Upper lobe of left lung (tissue), 4 donors: Measurements from ENCODE around the gene WIPI1.
"Not testable (repeated sequence)": the region's sequence is repeated elsewhere in the genome, so short reads cannot be mapped to it uniquely, and the experiment has no call there.

Experiments used
- CTCF ChIP-seq, 6 experiments: fragments of 450-650 bp in 4 of 6; fragments of 200-600 bp in 2 of 6; sonication (generic) in 2 of 6; IDR thresholded peaks; one replicate each; pipeline ENCODE4 v1.5.1; 2016 to 2019; ENCODE audit warnings: antibody characterized with exemption in 6 of 6
- EP300 ChIP-seq, 4 donors: sonication (generic); formaldehyde crosslinking; IDR thresholded peaks; one replicate each; pipeline ENCODE4 v1.5.1; 2017; ENCODE audit warnings: antibody characterized with exemption in 4 of 4, control low read depth in 2 of 4
- POLR2A ChIP-seq, 4 donors: fragments of 450-650 bp; IDR thresholded peaks; one replicate each; pipeline ENCODE4 v1.5.1; 2016 to 2017; ENCODE audit warnings: antibody characterized with exemption in 4 of 4, mild to moderate bottlenecking in 2 of 4

DNA sequence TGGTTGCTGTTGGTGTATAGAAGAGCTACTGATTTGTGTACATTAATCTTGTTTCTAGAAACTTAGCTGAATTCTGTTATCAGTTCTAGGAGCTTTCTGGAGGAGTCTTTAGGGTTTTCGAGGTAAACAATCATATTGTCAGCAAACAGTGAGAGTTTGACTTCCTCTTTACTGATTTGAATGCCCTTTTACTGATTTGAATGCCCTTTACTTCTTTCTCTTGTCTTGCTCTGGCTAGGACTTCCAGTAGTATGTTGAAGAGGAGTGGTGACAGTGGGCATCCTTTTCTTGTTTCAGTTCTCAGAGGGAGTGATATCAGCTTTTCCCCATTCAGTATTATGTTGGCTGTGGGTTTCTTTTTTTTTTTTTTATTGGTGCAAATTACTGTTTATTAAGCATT, 49.6 kb downstream of the WIPI1 start:
- TF ChIP-seq CTCF, POLR2A, EP300 (IDR thresholded peaks at IDR 0.05): not testable (repeated sequence)
